Smooth muscle cell (in vitro differentiated cells): ENCODE measurements around the gene PIR. TPM values are rescaled to one million over a fixed set of nuclear protein-coding genes. Genes with fewer than 3 reads are reported as not detected.

ENCODE experiments used
- DNase-seq: peaks from one replicate; lab custom pipeline; 2025; ENCODE audit not compliant: unreplicated experiment; lab: John Stamatoyannopoulos, UW
- H2AFZ ChIP-seq: fragments of 200-600 bp; sonication (generic); 2 replicates; pipeline ENCODE4 v1.6.0; 2016; ENCODE audit warnings: antibody characterized with exemption, low read depth, mild to moderate bottlenecking
- H3F3A ChIP-seq: fragments of 200-600 bp; sonication (generic); 2 replicates; pipeline ENCODE4 v1.6.0; 2017; ENCODE audit warnings: antibody characterized with exemption, low read depth
- H3K27ac ChIP-seq: fragments of 200-600 bp; sonication (generic); 2 replicates; pipeline ENCODE4 v1.5.1; 2016; ENCODE audit warnings: low read depth, mild to moderate bottlenecking
- H3K27me3 ChIP-seq: fragments of 200-600 bp; sonication (generic); 2 replicates; pipeline ENCODE4 v1.6.1; 2016; ENCODE audit warnings: low read depth, mild to moderate bottlenecking
- H3K36me3 ChIP-seq: fragments of 200-600 bp; sonication (generic); 2 replicates; pipeline ENCODE4 v1.5.1; 2016; ENCODE audit warnings: low read depth
- H3K4me1 ChIP-seq: fragments of 200-600 bp; sonication (generic); 2 replicates; pipeline ENCODE4 v1.5.1; 2016; ENCODE audit warnings: low read depth
- H3K4me2 ChIP-seq: fragments of 200-600 bp; sonication (generic); 2 replicates; pipeline ENCODE4 v1.6.0; 2016; ENCODE audit warnings: mild to moderate bottlenecking
- H3K4me3 ChIP-seq: fragments of 200-600 bp; sonication (generic); 2 replicates; pipeline ENCODE4 v1.5.1; 2016; ENCODE audit warnings: mild to moderate bottlenecking
- H3K79me2 ChIP-seq: fragments of 200-600 bp; sonication (generic); 2 replicates; pipeline ENCODE4 v1.6.0; 2016; ENCODE audit warnings: low read depth, mild to moderate bottlenecking
- H3K9ac ChIP-seq: fragments of 200-600 bp; sonication (generic); 2 replicates; pipeline ENCODE4 v1.6.0; 2016; ENCODE audit warnings: low read depth
- H3K9me3 ChIP-seq: fragments of 200-600 bp; sonication (generic); replicated peaks from 2 replicates; pipeline ENCODE4 v1.5.1; 2016; ENCODE audit warnings: low read depth
- H4K20me1 ChIP-seq: fragments of 200-600 bp; sonication (generic); 2 replicates; pipeline ENCODE4 v1.6.0; 2016; ENCODE audit warnings: low read depth
- WGBS: methylation state at CpG from one replicate; pipeline ENCODE4 v1.1.7; 2016; ENCODE audit warnings: low lambda C conversion rate; 5-methylcytosine and 5-hydroxymethylcytosine counted together
- polyA plus RNA-seq: library from polyadenylated mRNA; unstranded; fragments of >200 nt; fragmentation: Nextera tagmentation; extraction: Ambion mirVana; gene quantifications from 2 replicates; pipeline ENCODE4 v1.2.1, GENCODE V29; 2016
- total RNA-seq: library from RNA; depleted of rRNA; stranded (reverse); fragments of >200 nt; gene quantifications from 2 replicates; pipeline ENCODE4 v1.2.3, GENCODE V29; 2014
- TF ChIP-seq, protein P1 (sequence below): fragments of 200-600 bp; sonication (generic); IDR thresholded peaks from 2 replicates; pipeline ENCODE4 v1.5.1; 2017; ENCODE audit warnings: borderline replicate concordance, mild to moderate bottlenecking, antibody characterized with exemption; ENCODE audit not compliant: insufficient read depth, poor library complexity, severe bottlenecking

The PIR gene
- total and polyA plus RNA-seq, 2 experiments from 2014 or later: 9.3 to 14.3 TPM

DNA sequence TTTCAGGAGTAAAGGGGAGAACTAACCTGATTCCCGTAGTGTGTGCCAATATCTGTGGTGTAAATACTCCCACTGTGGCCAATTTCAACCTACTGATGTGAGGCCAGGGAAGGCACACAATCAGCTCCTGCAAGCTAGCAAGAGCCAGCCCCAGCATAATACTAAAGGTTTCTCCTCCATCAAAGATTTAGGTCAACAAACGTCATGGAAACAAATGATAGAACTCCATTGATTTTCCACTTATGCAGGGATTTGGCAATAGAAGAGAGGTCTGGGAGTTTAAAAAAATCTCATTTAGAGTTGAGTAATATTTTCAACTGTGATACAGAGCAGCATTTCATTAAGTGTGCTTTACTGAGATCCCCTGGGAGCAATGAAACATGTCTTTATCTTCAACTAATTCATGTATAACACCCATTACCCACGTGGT lies 93.2 kb downstream of the PIR start:
- Histone ChIP-seq H4K20me1 (no peaks in the 10 kb centered on the region), H3K27ac (no peak overlapping the region), H3K27me3 (no peaks in the 10 kb centered on the region), H3F3A (no peaks in the 10 kb centered on the region), H3K79me2 (no peaks in the 10 kb centered on the region), H2AFZ (no peak overlapping the region), H3K9me3 (no peaks in the 10 kb centered on the region), H3K9ac (no peak overlapping the region), H3K4me2 (no peak overlapping the region), H3K4me3 (no peak overlapping the region), H3K4me1 (no peaks in the 10 kb centered on the region), H3K36me3 (no peaks in the 10 kb centered on the region)
- WGBS: 78% methylated on average over 3 of the region's 3 CpGs
- DNase-seq: no peak
- TF ChIP-seq, protein P1, sequence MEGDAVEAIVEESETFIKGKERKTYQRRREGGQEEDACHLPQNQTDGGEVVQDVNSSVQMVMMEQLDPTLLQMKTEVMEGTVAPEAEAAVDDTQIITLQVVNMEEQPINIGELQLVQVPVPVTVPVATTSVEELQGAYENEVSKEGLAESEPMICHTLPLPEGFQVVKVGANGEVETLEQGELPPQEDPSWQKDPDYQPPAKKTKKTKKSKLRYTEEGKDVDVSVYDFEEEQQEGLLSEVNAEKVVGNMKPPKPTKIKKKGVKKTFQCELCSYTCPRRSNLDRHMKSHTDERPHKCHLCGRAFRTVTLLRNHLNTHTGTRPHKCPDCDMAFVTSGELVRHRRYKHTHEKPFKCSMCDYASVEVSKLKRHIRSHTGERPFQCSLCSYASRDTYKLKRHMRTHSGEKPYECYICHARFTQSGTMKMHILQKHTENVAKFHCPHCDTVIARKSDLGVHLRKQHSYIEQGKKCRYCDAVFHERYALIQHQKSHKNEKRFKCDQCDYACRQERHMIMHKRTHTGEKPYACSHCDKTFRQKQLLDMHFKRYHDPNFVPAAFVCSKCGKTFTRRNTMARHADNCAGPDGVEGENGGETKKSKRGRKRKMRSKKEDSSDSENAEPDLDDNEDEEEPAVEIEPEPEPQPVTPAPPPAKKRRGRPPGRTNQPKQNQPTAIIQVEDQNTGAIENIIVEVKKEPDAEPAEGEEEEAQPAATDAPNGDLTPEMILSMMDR: no peak

DNA sequence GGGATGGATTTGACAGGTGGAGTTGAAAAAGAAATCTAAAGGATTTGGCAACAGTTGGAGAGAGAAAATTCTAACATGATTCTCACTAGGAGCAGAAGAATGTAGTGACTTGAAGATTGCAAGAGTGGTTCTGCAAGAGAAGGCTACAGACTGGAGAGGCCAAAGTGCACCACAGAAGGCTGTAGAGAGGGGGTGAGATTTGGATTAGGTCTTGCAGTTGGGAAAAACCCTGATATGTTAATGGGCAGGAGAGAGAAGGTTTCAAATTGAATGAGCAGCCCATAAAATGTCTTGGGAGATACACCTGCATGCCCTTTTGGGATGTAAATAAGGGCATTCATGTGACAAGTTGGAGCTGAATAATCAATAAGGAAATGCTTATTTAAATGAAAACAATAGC lies 94.3 kb downstream of the PIR start:
- DNase-seq: no peak
- no peaks in the 10 kb centered on the region for H3K79me2 ChIP-seq
- no peak overlapping the region for H3K27ac ChIP-seq
- H3K9me3 ChIP-seq: no peaks in the 10 kb centered on the region
- no peaks in the 10 kb centered on the region for H3K27me3 ChIP-seq
- TF ChIP-seq, protein P1: no peak
- no peaks in the 10 kb centered on the region for H4K20me1 ChIP-seq
- H3K4me3 ChIP-seq: no peak overlapping the region
- H3F3A ChIP-seq: no peaks in the 10 kb centered on the region
- H3K4me1 ChIP-seq: no peaks in the 10 kb centered on the region
- no peak overlapping the region for H3K9ac ChIP-seq
- no peaks in the 10 kb centered on the region for H3K36me3 ChIP-seq
- H3K4me2 ChIP-seq: no peak overlapping the region
- no peak overlapping the region for H2AFZ ChIP-seq

DNA sequence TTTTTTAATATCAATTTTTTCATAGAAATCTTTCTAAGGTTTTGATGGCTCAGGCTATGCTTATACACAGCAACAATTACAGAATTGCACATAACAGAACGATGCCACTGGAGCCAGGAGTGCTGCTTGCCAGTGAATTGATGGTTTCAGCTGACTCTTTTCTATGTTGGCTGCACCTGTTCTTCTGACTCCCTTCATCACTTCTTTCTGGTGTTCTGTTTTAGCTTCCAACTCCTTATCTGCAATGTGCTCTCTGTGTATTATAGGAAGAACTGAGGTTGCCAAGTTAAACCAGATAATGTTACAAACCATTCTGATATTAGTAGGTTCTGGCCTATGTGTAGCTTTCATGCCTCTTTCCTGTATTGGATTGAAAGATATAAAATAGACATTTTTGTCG lies 97.3 kb downstream of the PIR start:
- no peaks in the 10 kb centered on the region for H3K4me1 ChIP-seq
- H3K4me3 ChIP-seq: no peak overlapping the region
- H3K4me2 ChIP-seq: no peak overlapping the region
- H2AFZ ChIP-seq: no peak overlapping the region
- H3K36me3 ChIP-seq: no peaks in the 10 kb centered on the region
- H3K27me3 ChIP-seq: no peaks in the 10 kb centered on the region
- no peak overlapping the region for H3K9ac ChIP-seq
- H3K79me2 ChIP-seq: no peaks in the 10 kb centered on the region
- H3F3A ChIP-seq: no peaks in the 10 kb centered on the region
- no peaks in the 10 kb centered on the region for H4K20me1 ChIP-seq
- WGBS: 97% methylated on average over 2 of the region's 2 CpGs
- no peaks in the 10 kb centered on the region for H3K9me3 ChIP-seq
- no peak for DNase-seq
- TF ChIP-seq, protein P1: no peak
- no peak overlapping the region for H3K27ac ChIP-seq

DNA sequence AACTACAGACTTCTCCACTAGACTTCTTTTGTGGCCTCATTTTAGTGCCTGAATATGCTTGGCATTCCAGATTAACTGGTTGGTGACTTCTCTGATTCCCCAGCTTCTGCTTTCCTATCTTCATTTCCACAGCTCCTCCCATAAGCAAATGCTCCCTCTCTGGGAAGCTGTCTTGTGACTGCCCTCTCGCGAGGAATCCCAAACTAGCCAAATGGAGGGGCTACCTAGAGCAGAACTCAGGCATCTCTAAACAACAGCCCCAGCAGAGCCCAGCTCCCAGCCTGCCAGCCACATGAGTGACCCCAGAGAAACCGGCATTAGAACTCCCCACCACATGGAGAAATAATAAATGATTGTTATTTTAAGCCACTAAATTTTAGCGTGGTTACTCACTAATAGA lies 101.3 kb downstream of the PIR start:
- H3K27ac ChIP-seq: no peak overlapping the region
- H3K79me2 ChIP-seq: no peaks in the 10 kb centered on the region
- no peaks in the 10 kb centered on the region for H4K20me1 ChIP-seq
- H3K4me1 ChIP-seq: no peaks in the 10 kb centered on the region
- no peak for DNase-seq
- H3K9me3 ChIP-seq: no peaks in the 10 kb centered on the region
- H3K9ac ChIP-seq: no peak overlapping the region
- no peaks in the 10 kb centered on the region for H3K27me3 ChIP-seq
- H3F3A ChIP-seq: no peaks in the 10 kb centered on the region
- H2AFZ ChIP-seq: no peak overlapping the region
- H3K36me3 ChIP-seq: no peaks in the 10 kb centered on the region
- H3K4me3 ChIP-seq: no peak overlapping the region
- TF ChIP-seq, protein P1: no peak
- WGBS: 69% methylated on average over 4 of the region's 4 CpGs
- no peak overlapping the region for H3K4me2 ChIP-seq
